Liver (tissue), 9 donors: ENCODE results near the gene PATJ. TPM values are rescaled to one million over a fixed set of nuclear protein-coding genes. Genes with fewer than 3 reads are reported as not detected.

ENCODE experiments used
- DNase-seq: peaks from one replicate; pipeline ENCODE4 v3.0.0-alpha.2; 2017; ENCODE audit warnings: low spot score
- H3K27ac ChIP-seq, 2 donors: one replicate each; pipeline ENCODE4 v1.7.0; 2013; ENCODE audit warnings: inconsistent platforms in 2 of 2, low read length in 2 of 2, control low read depth in 1 of 2, low read depth in 1 of 2, mild to moderate bottlenecking in 1 of 2
- H3K27me3 ChIP-seq, 4 donors: one replicate each; pipeline versions ENCODE4 v1.6.1 to v1.7.0; 2013; ENCODE audit warnings: low read length in 3 of 4, inconsistent platforms in 1 of 4, mild to moderate bottlenecking in 1 of 4, moderate library complexity in 1 of 4; ENCODE audit not compliant: control insufficient read depth in 4 of 4, insufficient read depth in 4 of 4
- H3K36me3 ChIP-seq, 4 donors: one replicate each; pipeline versions ENCODE4 v1.6.1 to v1.7.0; 2013; ENCODE audit warnings: low read length in 3 of 4, mild to moderate bottlenecking in 3 of 4, low read depth in 1 of 4, moderate library complexity in 1 of 4; ENCODE audit not compliant: control insufficient read depth in 4 of 4, insufficient read depth in 3 of 4
- H3K4me1 ChIP-seq, 4 donors: one replicate each; pipeline versions ENCODE4 v1.6.1 to v1.7.0; 2013; ENCODE audit warnings: low read length in 3 of 4, mild to moderate bottlenecking in 3 of 4, moderate library complexity in 1 of 4; ENCODE audit not compliant: control insufficient read depth in 4 of 4, insufficient read depth in 4 of 4
- H3K4me3 ChIP-seq, 3 donors: one replicate each; pipeline versions ENCODE4 v1.6.1 to v1.7.0; 2013; ENCODE audit warnings: low read length in 3 of 3, control low read depth in 1 of 3, low read depth in 1 of 3, mild to moderate bottlenecking in 1 of 3
- H3K9ac ChIP-seq, 2 donors: one replicate each; pipeline ENCODE4 v1.7.0; 2013; ENCODE audit warnings: low read length in 2 of 2, mild to moderate bottlenecking in 2 of 2, moderate library complexity in 2 of 2, control low read depth in 1 of 2, low read depth in 1 of 2
- H3K9me3 ChIP-seq, 4 donors: one replicate each; pipeline versions ENCODE4 v1.6.1 to v1.7.0; 2013; ENCODE audit warnings: low read length in 3 of 4; ENCODE audit not compliant: control insufficient read depth in 4 of 4
- EGR1 ChIP-seq, 2 donors: IDR thresholded peaks; 2 replicates each; pipeline ENCODE4 v1.6.1; 2016 to 2018; ENCODE audit warnings: antibody characterized with exemption in 2 of 2, low read depth in 2 of 2
- FOXA1 ChIP-seq: IDR thresholded peaks from 2 replicates; pipeline ENCODE4 v1.6.1; 2016; ENCODE audit warnings: antibody characterized with exemption
- GABPA ChIP-seq, 2 donors: IDR thresholded peaks in 1 of 2; conservative IDR thresholded peaks in 1 of 2; 2 replicates each; pipeline ENCODE4 v1.6.1; 2016; ENCODE audit warnings: antibody characterized with exemption in 2 of 2, mild to moderate bottlenecking in 1 of 2, moderate library complexity in 1 of 2
- HNF4A ChIP-seq, 2 donors: conservative IDR thresholded peaks; 2 replicates each; pipeline ENCODE4 v1.6.1; 2016; ENCODE audit warnings: antibody characterized with exemption in 2 of 2, mild to moderate bottlenecking in 2 of 2
- HNF4G ChIP-seq: IDR thresholded peaks from 2 replicates; pipeline ENCODE4 v1.6.1; 2016; ENCODE audit warnings: antibody characterized with exemption
- NR2F2 ChIP-seq: IDR thresholded peaks from 2 replicates; pipeline ENCODE4 v1.6.1; 2016; ENCODE audit warnings: antibody characterized with exemption
- RAD21 ChIP-seq, 2 donors: IDR thresholded peaks; 2 replicates each; pipeline ENCODE4 v1.6.1; 2016; ENCODE audit warnings: antibody characterized with exemption in 2 of 2, mild to moderate bottlenecking in 2 of 2
- REST ChIP-seq: IDR thresholded peaks from 2 replicates; pipeline ENCODE4 v1.6.1; 2016; ENCODE audit warnings: antibody characterized with exemption, mild to moderate bottlenecking
- YY1 ChIP-seq: IDR thresholded peaks from 2 replicates; pipeline ENCODE4 v1.6.1; 2016; ENCODE audit warnings: antibody characterized with exemption, mild to moderate bottlenecking
- WGBS: extraction: QIAGEN DNeasy Blood & Tissue Kit; methylation state at CpG from one replicate; pipeline ENCODE4 v1.1.7; 2013; 5-methylcytosine and 5-hydroxymethylcytosine counted together
- polyA plus RNA-seq, 2 donors: library from polyadenylated mRNA; stranded (reverse) in 1 of 2; unstranded in 1 of 2; fragments of 200-250 nt in 1 of 2; fragments of >200 nt in 1 of 2; fragmentation: Nextera tagmentation in 1 of 2; extraction: Ambion mirVana in 1 of 2; gene quantifications; one replicate each; pipeline versions ENCODE4 v1.2.1 to v1.2.3, GENCODE V29; 2013 to 2015
- total RNA-seq, 2 donors: library from RNA; depleted of rRNA; stranded (reverse); fragments of >200 nt; gene quantifications; one replicate each; pipeline ENCODE4 v1.2.3, GENCODE V29; 2014
- TF ChIP-seq, protein P1 (sequence below): IDR thresholded peaks from 2 replicates; pipeline ENCODE4 v1.6.1; 2016; ENCODE audit warnings: antibody characterized with exemption
- donor health status: healthy.
- donor health status: healthy.
- donor health status: healthy.
- donor health status: healthy.
- donor health status: healthy.

PATJ gene
- total and polyA plus RNA-seq, 4 donors: 5.7 to 29.8 (median 9.0) TPM

DNA sequence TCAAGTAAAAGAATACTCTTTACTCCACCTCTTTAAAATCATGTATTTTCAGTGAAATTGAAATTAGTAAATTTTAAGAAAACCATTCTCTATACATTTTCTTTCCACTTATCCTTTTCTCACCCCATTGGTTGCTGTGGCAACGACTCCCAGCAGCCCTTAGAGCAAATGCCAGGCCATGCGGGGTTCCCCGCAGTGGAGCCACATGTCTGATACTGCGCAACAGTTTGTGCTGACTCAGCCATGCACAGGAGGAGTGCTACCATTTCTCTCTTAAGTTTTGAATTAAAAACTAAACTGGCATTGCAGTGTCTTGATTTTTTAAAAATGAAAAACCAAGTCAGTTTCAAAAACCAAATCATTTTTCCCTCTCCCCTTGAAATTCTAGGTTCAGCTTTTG lies 238.3 kb downstream of the PATJ start:
- TF ChIP-seq RAD21 (IDR thresholded peaks at IDR 0.05) (no peak), NR2F2 (no peak), HNF4G (no peak), GABPA (IDR thresholded peaks at IDR 0.05 in 1 of 2, conservative IDR thresholded peaks at IDR 0.05 in 1 of 2) (no peak), YY1 (no peak)
- Histone ChIP-seq H3K27me3 (no peaks in the 10 kb centered on the region), H3K9me3 (no peaks in the 10 kb centered on the region), H3K27ac (no peak overlapping the region), H3K4me1 (no peaks in the 10 kb centered on the region), H3K36me3 (no peaks in the 10 kb centered on the region), H3K4me3 (no peak overlapping the region), H3K9ac (no peak overlapping the region)
- no peak for DNase-seq
- WGBS: 86% methylated on average over 4 of the region's 4 CpGs

GRCh38 chr1:61981870-61982660 lies 239.8 kb downstream of the PATJ start:
- WGBS: 95% methylated on average over 7 of the region's 7 CpGs
- Histone ChIP-seq H3K27ac (no peak overlapping the region), H3K4me1 (no peaks in the 10 kb centered on the region), H3K9ac (no peak overlapping the region), H3K9me3 (no peaks in the 10 kb centered on the region), H3K4me3 (no peak overlapping the region), H3K27me3 (no peaks in the 10 kb centered on the region), H3K36me3 (no peaks in the 10 kb centered on the region)
- DNase-seq: no peak
- TF ChIP-seq HNF4A (conservative IDR thresholded peaks at IDR 0.05) (no peak), HNF4G (no peak), REST (no peak), EGR1 (IDR thresholded peaks at IDR 0.05; ENCODE audit: low read depth in 2 of 2) (no peak)
- TF ChIP-seq, protein P1, sequence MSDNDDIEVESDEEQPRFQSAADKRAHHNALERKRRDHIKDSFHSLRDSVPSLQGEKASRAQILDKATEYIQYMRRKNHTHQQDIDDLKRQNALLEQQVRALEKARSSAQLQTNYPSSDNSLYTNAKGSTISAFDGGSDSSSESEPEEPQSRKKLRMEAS: no peak

- no peaks in the 10 kb centered on the region for H3K36me3 ChIP-seq
- H3K27me3 ChIP-seq: no peaks in the 10 kb centered on the region
- no peak for DNase-seq
- 48% methylated on average over 1 of the region's 1 CpG for WGBS
- H3K4me3 ChIP-seq: no peak overlapping the region
- no peaks in the 10 kb centered on the region for H3K9me3 ChIP-seq
- no peak overlapping the region for H3K27ac ChIP-seq
- no peaks in the 10 kb centered on the region for H3K4me1 ChIP-seq
- TF ChIP-seq EGR1 (IDR thresholded peaks at IDR 0.05; ENCODE audit: low read depth in 2 of 2) (no peak), FOXA1 (no peak)
- TF ChIP-seq, protein P1: no peak
- H3K9ac ChIP-seq: no peak overlapping the region
Observed at GRCh38 chr1:61983236-61983635, 241.0 kb downstream of the PATJ start.
